Activated naive CD8-positive, alpha-beta T cell treated with anti-CD3 and anti-CD28 coated beads, Interleukin-2, amount 10 ng/mL, durations not matched to agents 7 days and 5 days (primary cell): ENCODE data around the gene UBB. TPM values are rescaled to one million over a fixed set of nuclear protein-coding genes. Genes with fewer than 3 reads are reported as not detected.
"Not testable (repeated sequence)": the region's sequence is repeated elsewhere in the genome, so short reads cannot be mapped to it uniquely, and the experiment has no call there.

Source experiments
- ATAC-seq: fragments of 150-1000 bp; cut with Tn5 transposase; one replicate; pipeline ENCODE4 v1.10.0; 2021; ENCODE audit warnings: low read depth, moderate library complexity
- POLR2A ChIA-PET: fragments of 350-600 bp; sonication (Branson Sonifier 250); formaldehyde crosslinking; loops from one replicate; lab custom pipeline; 2021; ENCODE audit warnings: antibody characterized with exemption; lab: Charles Lee
- DNase-seq: peaks from one replicate; pipeline ENCODE4 v3.0.0; 2021
- H3K27ac Mint-ChIP-seq: one replicate; pipeline ENCODE4 v1.8.0; 2022; ENCODE audit warnings: mild to moderate bottlenecking, mixed read lengths
- H3K27me3 Mint-ChIP-seq: one replicate; pipeline ENCODE4 v1.8.0; 2022; ENCODE audit warnings: mild to moderate bottlenecking, moderate library complexity, mixed read lengths
- H3K36me3 Mint-ChIP-seq: one replicate; pipeline ENCODE4 v1.8.0; 2021; ENCODE audit warnings: mild to moderate bottlenecking, mixed read lengths
- H3K4me1 Mint-ChIP-seq: one replicate; pipeline ENCODE4 v1.8.0; 2021; ENCODE audit warnings: mixed read lengths
- H3K4me3 Mint-ChIP-seq: one replicate; pipeline ENCODE4 v1.8.0; 2022; ENCODE audit warnings: mild to moderate bottlenecking, moderate library complexity, mixed read lengths
- H3K9me3 Mint-ChIP-seq: one replicate; pipeline ENCODE4 v1.8.0; 2021; ENCODE audit warnings: mixed read lengths
- total RNA-seq, 2 experiments: library from RNA; stranded (reverse); gene quantifications; one replicate each; pipeline ENCODE4 v1.2.3, GENCODE V29; 2021

UBB gene
- total RNA-seq, 2 experiments from 2014 or later: 1,069 to 1,087 TPM

GRCh38 chr17:16383216-16383615 is 2.3 kb downstream of the UBB start:
- H3K9me3 Mint-ChIP-seq: no peaks in the 10 kb centered on the region
- H3K4me3 Mint-ChIP-seq: peak overlapping the region; percentile 96
- H3K36me3 Mint-ChIP-seq: peaks cover 22% of the 10 kb centered on the region
- ATAC-seq (no peak), DNase-seq (no peak)
- peaks cover 26% of the 10 kb centered on the region for H3K4me1 Mint-ChIP-seq
- peaks cover 3% of the 10 kb centered on the region for H3K27me3 Mint-ChIP-seq
- no peak overlapping the region for H3K27ac Mint-ChIP-seq
- POLR2A ChIA-PET: interaction anchor here (4.0 kb wide), 1 partner anchor 33 kb away, joined by 59 read pairs; the partner anchor contains the start of gene TRPV2

- Mint-ChIP-seq H3K4me3 (peak overlapping the region; percentile 42), H3K27me3 (peaks cover 8% of the 10 kb centered on the region), H3K9me3 (no peaks in the 10 kb centered on the region), H3K27ac (peak overlapping the region; percentile 25), H3K4me1 (peaks cover 26% of the 10 kb centered on the region), H3K36me3 (peaks cover 22% of the 10 kb centered on the region)
- POLR2A ChIA-PET: interaction anchor here (4.0 kb wide), 1 partner anchor 33 kb away, joined by 59 read pairs; the partner anchor contains the start of gene TRPV2
- ATAC-seq (no peak), DNase-seq (no peak)
These were observed 2.9 kb downstream of the UBB start for GRCh38 chr17:16383772-16384287.

GRCh38 chr17:16384557-16384956 is 3.7 kb downstream of the UBB start:
- DNase-seq (no peak), ATAC-seq (no peak)
- Mint-ChIP-seq H3K27ac (no peak overlapping the region), H3K4me1 (peaks cover 26% of the 10 kb centered on the region), H3K4me3 (no peak overlapping the region), H3K27me3 (peaks cover 11% of the 10 kb centered on the region), H3K36me3 (peaks cover 22% of the 10 kb centered on the region), H3K9me3 (no peaks in the 10 kb centered on the region)
- POLR2A ChIA-PET: interaction anchor here (2.2 kb wide), 1 partner anchor 31 kb away, joined by 11 read pairs; the partner anchor contains the start of gene TRPV2

GRCh38 chr17:16386126-16386507 is 5.2 kb downstream of the UBB start:
- Mint-ChIP-seq H3K4me3 (peak overlapping the region; percentile 90), H3K4me1 (peaks cover 26% of the 10 kb centered on the region), H3K36me3 (peaks cover 22% of the 10 kb centered on the region), H3K27me3 (peaks cover 12% of the 10 kb centered on the region)
- not testable (repeated sequence) for DNase-seq, ATAC-seq, H3K27ac Mint-ChIP-seq, H3K9me3 Mint-ChIP-seq
- POLR2A ChIA-PET: interaction anchor here (0.7 to 2.2 kb wide), 3 partner anchors 12 to 52 kb away, joined by 3 to 11 read pairs (median 6); partner anchors contain the start of gene TRPV2

GRCh38 chr17:16391451-16391850 is 10.6 kb downstream of the UBB start:
- ATAC-seq (no peak), DNase-seq (no peak)
- Mint-ChIP-seq H3K27me3 (peaks cover 16% of the 10 kb centered on the region), H3K4me3 (no peak overlapping the region), H3K4me1 (peaks cover 2% of the 10 kb centered on the region), H3K9me3 (no peaks in the 10 kb centered on the region), H3K27ac (no peak overlapping the region), H3K36me3 (no peaks in the 10 kb centered on the region)
- POLR2A ChIA-PET: interaction anchor here (1.2 kb wide), 1 partner anchor 11 kb away, joined by 4 read pairs; the partner anchor contains the start of gene UBB

GRCh38 chr17:16392491-16392890 is 11.6 kb downstream of the UBB start:
- H3K4me1 Mint-ChIP-seq, H3K4me3 Mint-ChIP-seq, DNase-seq, H3K27ac Mint-ChIP-seq, H3K36me3 Mint-ChIP-seq, ATAC-seq, POLR2A ChIA-PET, H3K9me3 Mint-ChIP-seq: not testable (repeated sequence)
- peaks cover 16% of the 10 kb centered on the region for H3K27me3 Mint-ChIP-seq

GRCh38 chr17:16395887-16396286 is 15.0 kb downstream of the UBB start:
- H3K27me3 Mint-ChIP-seq: peaks cover 10% of the 10 kb centered on the region
- ATAC-seq, H3K4me1 Mint-ChIP-seq, H3K36me3 Mint-ChIP-seq, H3K4me3 Mint-ChIP-seq, H3K27ac Mint-ChIP-seq, H3K9me3 Mint-ChIP-seq, DNase-seq: not testable (repeated sequence)
- POLR2A ChIA-PET: interaction anchor here (0.7 kb wide), 1 partner anchor 14 kb away, joined by 4 read pairs; no protein-coding TSS in a partner anchor

GRCh38 chr17:16396693-16397092 is 15.8 kb downstream of the UBB start:
- not testable (repeated sequence) for H3K27me3 Mint-ChIP-seq, H3K9me3 Mint-ChIP-seq, H3K27ac Mint-ChIP-seq, DNase-seq, H3K4me3 Mint-ChIP-seq, H3K4me1 Mint-ChIP-seq, ATAC-seq, H3K36me3 Mint-ChIP-seq
- POLR2A ChIA-PET: interaction anchor here (0.7 kb wide), 1 partner anchor 631 kb away, joined by 3 read pairs; no protein-coding TSS in a partner anchor

GRCh38 chr17:16398270-16399267 is 17.7 kb downstream of the UBB start:
- Mint-ChIP-seq H3K4me3 (no peak overlapping the region), H3K36me3 (no peaks in the 10 kb centered on the region), H3K27ac (no peak overlapping the region), H3K9me3 (no peaks in the 10 kb centered on the region), H3K4me1 (peaks cover 5% of the 10 kb centered on the region), H3K27me3 (peaks cover 8% of the 10 kb centered on the region)
- POLR2A ChIA-PET: no interaction called here
- ATAC-seq (peak; percentile 76), DNase-seq (no peak)

GRCh38 chr17:16403847-16404246 is 23.0 kb downstream of the UBB start:
- ATAC-seq, H3K36me3 Mint-ChIP-seq, H3K4me1 Mint-ChIP-seq, H3K27ac Mint-ChIP-seq, DNase-seq, POLR2A ChIA-PET, H3K9me3 Mint-ChIP-seq, H3K4me3 Mint-ChIP-seq: not testable (repeated sequence)
- peaks cover 20% of the 10 kb centered on the region for H3K27me3 Mint-ChIP-seq

- peak overlapping the region; percentile 42 for H3K4me3 Mint-ChIP-seq
- POLR2A ChIA-PET: interaction anchor here (1.2 kb wide), 1 partner anchor 26 kb away, joined by 3 read pairs; the partner anchor contains the start of gene UBB
These were observed 26.1 kb downstream of the UBB start for GRCh38 chr17:16406742-16407674.

GRCh38 chr17:16407911-16408588 is 27.2 kb downstream of the UBB start:
- Mint-ChIP-seq H3K27ac (no peak overlapping the region), H3K4me1 (peaks cover under 1% of the 10 kb centered on the region), H3K27me3 (peaks cover 14% of the 10 kb centered on the region), H3K9me3 (no peaks in the 10 kb centered on the region), H3K36me3 (no peaks in the 10 kb centered on the region), H3K4me3 (no peak overlapping the region)
- POLR2A ChIA-PET: no interaction called here
- DNase-seq: no peak
- no peak for ATAC-seq

More at GRCh38 chr17:16406742-16407674, 26.1 kb downstream of the UBB start:
- no peak for DNase-seq
- Mint-ChIP-seq H3K36me3 (no peaks in the 10 kb centered on the region), H3K9me3 (no peaks in the 10 kb centered on the region), H3K27me3 (peaks cover 14% of the 10 kb centered on the region), H3K27ac (no peak overlapping the region), H3K4me1 (no peaks in the 10 kb centered on the region)
- ATAC-seq: no peak
